Lower lobe of right lung (tissue), 2 donors: ENCODE results near the gene COL11A1. TPM values are rescaled to one million over a fixed set of nuclear protein-coding genes. Genes with fewer than 3 reads are reported as not detected.

Experiments
- ATAC-seq, 2 donors: fragments of 200-7000 bp; cut with Tn5 transposase; one replicate each; pipeline ENCODE4 v1.9.1; 2020 to 2022; ENCODE audit warnings: mild to moderate bottlenecking in 2 of 2, moderate library complexity in 2 of 2
- DNase-seq: peaks from one replicate; pipeline ENCODE4 v3.0.0-alpha.2; 2020
- H3K27ac ChIP-seq: fragments of 200-600 bp; one replicate; pipeline ENCODE4 v1.8.0; 2022
- H3K27me3 ChIP-seq: fragments of 200-600 bp; one replicate; pipeline ENCODE4 v1.8.0; 2022; ENCODE audit warnings: low read depth
- H3K36me3 ChIP-seq: fragments of 200-600 bp; one replicate; pipeline ENCODE4 v1.8.0; 2022; ENCODE audit warnings: mild to moderate bottlenecking
- H3K4me1 ChIP-seq: fragments of 200-600 bp; one replicate; pipeline ENCODE4 v1.8.0; 2022
- H3K4me3 ChIP-seq: fragments of 200-600 bp; one replicate; pipeline ENCODE4 v1.8.0; 2022; ENCODE audit warnings: mild to moderate bottlenecking
- H3K9me3 ChIP-seq: fragments of 200-600 bp; one replicate; pipeline ENCODE4 v1.8.0; 2022
- intact Hi-C: fragments of 100-400 bp; cut with DNase I; formaldehyde crosslinking; loops from one replicate; pipeline ENCODE4 v1.11.0; 2022
- total RNA-seq: library from RNA; stranded (reverse); fragmentation: NEBNext Ultra II Directional; extraction: Animal tissue kit (Norgen Biotek cat#: 25700); gene quantifications from one replicate; pipeline ENCODE4 v1.2.1, GENCODE V29; 2021
- TF ChIP-seq, protein P1 (sequence below): fragments of 200-600 bp; IDR thresholded peaks from one replicate; pipeline ENCODE4 v1.8.0; 2022; ENCODE audit warnings: antibody characterized with exemption, mild to moderate bottlenecking
- donor health status: DM: no; HTN: yes; CAD: no; lungs with severe emphysema.

Gene COL11A1
- total RNA-seq, 1 donor from 2014 or later, result 0.56 TPM

DNA sequence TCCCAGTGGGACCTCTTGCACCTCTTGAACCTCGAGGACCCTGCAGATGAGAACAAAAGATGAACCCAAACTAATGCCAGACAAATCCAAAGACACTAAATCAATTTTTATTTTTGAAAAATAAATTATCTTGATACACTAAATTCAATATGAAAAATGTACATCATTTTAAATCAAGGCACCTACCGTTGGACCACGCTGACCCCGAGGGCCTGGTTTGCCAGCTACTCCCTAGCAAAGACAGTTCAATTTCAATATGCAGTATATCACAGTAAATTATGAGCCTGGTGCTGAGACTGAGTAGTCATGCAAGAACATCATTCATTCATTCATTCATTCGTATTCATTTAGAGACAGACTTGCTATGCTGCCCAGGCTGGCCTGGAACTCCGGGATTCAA is 129.4 kb downstream of the COL11A1 start:
- TF ChIP-seq, protein P1, sequence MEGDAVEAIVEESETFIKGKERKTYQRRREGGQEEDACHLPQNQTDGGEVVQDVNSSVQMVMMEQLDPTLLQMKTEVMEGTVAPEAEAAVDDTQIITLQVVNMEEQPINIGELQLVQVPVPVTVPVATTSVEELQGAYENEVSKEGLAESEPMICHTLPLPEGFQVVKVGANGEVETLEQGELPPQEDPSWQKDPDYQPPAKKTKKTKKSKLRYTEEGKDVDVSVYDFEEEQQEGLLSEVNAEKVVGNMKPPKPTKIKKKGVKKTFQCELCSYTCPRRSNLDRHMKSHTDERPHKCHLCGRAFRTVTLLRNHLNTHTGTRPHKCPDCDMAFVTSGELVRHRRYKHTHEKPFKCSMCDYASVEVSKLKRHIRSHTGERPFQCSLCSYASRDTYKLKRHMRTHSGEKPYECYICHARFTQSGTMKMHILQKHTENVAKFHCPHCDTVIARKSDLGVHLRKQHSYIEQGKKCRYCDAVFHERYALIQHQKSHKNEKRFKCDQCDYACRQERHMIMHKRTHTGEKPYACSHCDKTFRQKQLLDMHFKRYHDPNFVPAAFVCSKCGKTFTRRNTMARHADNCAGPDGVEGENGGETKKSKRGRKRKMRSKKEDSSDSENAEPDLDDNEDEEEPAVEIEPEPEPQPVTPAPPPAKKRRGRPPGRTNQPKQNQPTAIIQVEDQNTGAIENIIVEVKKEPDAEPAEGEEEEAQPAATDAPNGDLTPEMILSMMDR, result no peak
- Histone ChIP-seq H3K9me3 (no peaks in the 10 kb centered on the region), H3K36me3 (no peaks in the 10 kb centered on the region), H3K4me1 (no peaks in the 10 kb centered on the region), H3K27ac (no peak overlapping the region), H3K4me3 (no peak overlapping the region), H3K27me3 (no peaks in the 10 kb centered on the region)
- intact Hi-C loops, result no loop called here
- no peak for DNase-seq
- no peak for ATAC-seq

DNA sequence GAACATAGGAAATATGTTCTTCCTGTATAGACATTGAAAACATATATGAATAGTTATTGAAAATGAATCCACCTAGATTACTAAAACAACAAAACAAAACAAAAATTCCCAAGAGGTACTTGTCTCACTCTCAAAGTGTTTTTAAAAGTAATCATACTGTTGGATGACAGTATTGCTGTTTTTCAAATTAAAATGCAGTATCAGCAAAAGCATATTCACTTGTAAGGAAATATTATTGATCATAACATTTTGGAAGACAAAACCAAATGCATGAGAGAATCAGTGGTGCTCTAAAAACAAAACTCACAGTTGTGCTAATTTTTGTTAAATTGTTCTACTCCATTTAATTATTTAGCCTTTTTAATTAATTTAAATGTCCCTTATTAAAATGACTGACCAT is 131.0 kb downstream of the COL11A1 start:
- Histone ChIP-seq H3K4me3 (no peak overlapping the region), H3K4me1 (no peaks in the 10 kb centered on the region), H3K27me3 (no peaks in the 10 kb centered on the region), H3K9me3 (no peaks in the 10 kb centered on the region), H3K36me3 (no peaks in the 10 kb centered on the region), H3K27ac (no peak overlapping the region)
- TF ChIP-seq, protein P1, result no peak
- ATAC-seq, result no peak
- intact Hi-C loops, result no loop called here
- DNase-seq, result no peak

DNA sequence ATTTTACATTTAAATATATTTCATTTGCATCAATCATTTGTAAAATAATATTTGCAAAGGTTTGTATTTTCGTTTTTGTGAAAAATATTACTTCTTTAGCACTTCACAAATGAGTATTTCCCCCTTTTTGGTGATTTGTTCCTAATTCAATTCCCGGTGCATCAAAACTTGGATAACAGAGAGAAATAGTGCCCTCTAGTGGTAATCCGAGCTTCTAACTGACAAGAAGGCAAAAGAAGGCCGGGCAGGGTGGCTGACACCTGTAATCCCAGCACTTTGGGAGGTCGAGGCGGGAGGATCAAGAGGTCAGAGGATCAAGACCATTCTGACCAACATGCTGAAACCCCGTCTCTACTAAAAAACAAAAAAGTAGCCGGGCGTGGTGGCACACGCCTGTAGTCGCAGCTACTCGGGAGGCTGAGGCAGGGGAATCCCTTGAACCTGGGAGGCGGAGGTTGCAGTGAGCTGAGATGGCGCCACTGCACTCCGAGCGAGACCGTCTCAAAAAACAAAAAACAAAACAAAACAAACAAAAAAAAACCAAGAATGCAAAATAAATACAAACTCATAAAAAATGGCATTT is 137.7 kb downstream of the COL11A1 start:
- ATAC-seq (no peak), DNase-seq (no peak)
- intact Hi-C loops, result no loop called here

DNA sequence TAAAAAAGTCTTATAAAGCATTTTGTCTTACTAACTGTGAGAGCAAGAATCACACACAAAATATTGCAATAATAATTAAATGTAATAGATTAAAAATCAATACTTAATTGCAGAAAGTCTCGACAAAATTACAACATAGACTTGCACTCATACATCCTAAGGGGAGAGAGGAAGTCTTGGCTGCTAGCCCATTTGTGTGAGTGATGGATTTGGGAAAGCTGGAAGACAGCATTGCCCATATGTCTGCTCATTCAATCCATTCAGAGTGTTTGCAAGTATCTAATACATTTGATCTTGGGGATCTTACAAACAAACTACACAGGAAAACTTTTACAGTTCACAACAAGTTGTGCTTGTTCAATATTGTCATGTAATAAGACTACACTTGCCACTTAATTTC is 140.5 kb downstream of the COL11A1 start:
- DNase-seq (no peak), ATAC-seq (no peak)
- no peaks in the 10 kb centered on the region for H3K36me3 ChIP-seq
- intact Hi-C loops, result no loop called here
- no peaks in the 10 kb centered on the region for H3K27me3 ChIP-seq
- H3K27ac ChIP-seq, result no peak overlapping the region
- H3K9me3 ChIP-seq, result no peaks in the 10 kb centered on the region
- TF ChIP-seq, protein P1, result no peak
- H3K4me1 ChIP-seq, result no peaks in the 10 kb centered on the region
- no peak overlapping the region for H3K4me3 ChIP-seq

More for the DNA sequence above, 137.7 kb downstream of the COL11A1 start:
- Histone ChIP-seq H3K27me3 (no peaks in the 10 kb centered on the region), H3K4me1 (no peaks in the 10 kb centered on the region), H3K36me3 (no peaks in the 10 kb centered on the region), H3K4me3 (no peak overlapping the region), H3K27ac (no peak overlapping the region), H3K9me3 (no peaks in the 10 kb centered on the region)
- TF ChIP-seq, protein P1, result peak; percentile 49

DNA sequence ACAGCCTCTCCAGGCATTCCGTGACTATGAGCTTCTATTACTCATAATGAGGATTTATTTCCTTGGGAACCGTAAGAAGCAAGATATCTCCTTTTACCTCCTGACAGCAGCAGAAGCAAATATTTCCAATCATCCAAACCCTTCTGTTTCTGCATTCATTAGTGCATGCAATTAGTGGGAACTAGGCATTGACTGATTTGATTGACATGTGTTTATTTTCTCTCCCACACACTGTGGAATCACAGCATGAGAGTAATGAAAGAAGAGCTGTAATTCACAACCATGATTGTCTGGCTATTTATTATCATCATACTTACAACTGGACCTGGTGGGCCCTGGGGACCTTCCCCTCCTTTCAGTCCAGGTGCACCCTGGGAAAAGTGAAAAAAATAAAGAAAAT is 146.8 kb downstream of the COL11A1 start:
- H3K27me3 ChIP-seq, result no peaks in the 10 kb centered on the region
- H3K27ac ChIP-seq, result no peak overlapping the region
- no peaks in the 10 kb centered on the region for H3K36me3 ChIP-seq
- H3K9me3 ChIP-seq, result no peaks in the 10 kb centered on the region
- intact Hi-C loops, result no loop called here
- no peak overlapping the region for H3K4me3 ChIP-seq
- no peak for ATAC-seq
- H3K4me1 ChIP-seq, result no peaks in the 10 kb centered on the region
- DNase-seq, result no peak
- TF ChIP-seq, protein P1, result no peak
